ENCODE data around the gene CD200R1L. TPM values are rescaled to one million over a fixed set of nuclear protein-coding genes. Genes with fewer than 3 reads are reported as not detected.
A peak's percentile ranks its signal among the peaks of the same experiment; 100 is the strongest.

The CD200R1L gene
- total RNA-seq, 4 donors from 2014 or later: not detected

GRCh38 chr3:112814266-112814665 is 32.4 kb downstream of the CD200R1L start:
- H3K36me3 ChIP-seq: no peaks in the 10 kb centered on the region
- peak overlapping the region in 2 of 4 donors; percentile 68 for H3K27ac ChIP-seq
- TF ChIP-seq CTCF (IDR thresholded peaks at IDR 0.05) (peak; percentile 9 to 33 (median 30)), POLR2A (IDR thresholded peaks at IDR 0.05) (no peak), EP300 (IDR thresholded peaks at IDR 0.05; ENCODE audit: low read depth) (no peak)
- intact Hi-C loops (cut with DNase I; ENCODE audit: low total_unique reads) (loop anchor here (10.0 kb wide), 1 partner anchor 79 kb away; no protein-coding TSS in a partner anchor), in situ Hi-C loops (cut with MboI; ENCODE audit: low pct_ligation_motif_present in 1 of 4, low pct_unique_long_range_greater_than_20kb in 1 of 4, low sequenced_read_pairs in 3 of 4) (loop anchor here in 3 of 4 donors (10.0 kb wide), 1 partner anchor 169 kb away; the partner anchor contains the start of gene CCDC80 (in 3 of the 3))
- no peaks in the 10 kb centered on the region for H3K9me3 ChIP-seq
- DNase-seq: no peak
- 19 to 41% methylated on average over 2 of the region's 2 CpGs for WGBS, 2 donors (ENCODE audit: low coverage in 1 of 2)
- no peak overlapping the region for H3K4me3 ChIP-seq
- peaks cover 3 to 30% (median 10%) of the 10 kb centered on the region in 4 donors for H3K4me1 ChIP-seq
- no peaks in the 10 kb centered on the region for H3K27me3 ChIP-seq

- in situ Hi-C loops (cut with MboI; ENCODE audit: low pct_ligation_motif_present in 1 of 4, low pct_unique_long_range_greater_than_20kb in 1 of 4, low sequenced_read_pairs in 3 of 4) (loop anchor here in 3 of 4 donors (10.0 kb wide), 1 partner anchor 169 kb away; the partner anchor contains the start of gene CCDC80 (in 3 of the 3)), intact Hi-C loops (cut with DNase I; ENCODE audit: low total_unique reads) (loop anchor here (2.0 to 10.0 kb wide), 2 partner anchors 79 to 171 kb away; no protein-coding TSS in a partner anchor)
- Histone ChIP-seq H3K4me3 (no peak overlapping the region), H3K27ac (peak overlapping the region in 2 of 4 donors; percentile 68), H3K36me3 (no peaks in the 10 kb centered on the region), H3K9me3 (no peaks in the 10 kb centered on the region), H3K4me1 (peaks cover 3 to 30% (median 10%) of the 10 kb centered on the region in 4 donors), H3K27me3 (no peaks in the 10 kb centered on the region)
- TF ChIP-seq POLR2A (IDR thresholded peaks at IDR 0.05) (no peak), CTCF (IDR thresholded peaks at IDR 0.05) (no peak), EP300 (IDR thresholded peaks at IDR 0.05; ENCODE audit: low read depth) (no peak), POLR2AphosphoS5 (IDR thresholded peaks at IDR 0.05) (no peak)
- 18 to 20% methylated on average over 2 of the region's 2 CpGs for WGBS, 2 donors (ENCODE audit: low coverage in 1 of 2)
- no peak for DNase-seq
Measured at GRCh38 chr3:112813723-112814171, 32.9 kb downstream of the CD200R1L start.

GRCh38 chr3:112813016-112813415 is 33.6 kb downstream of the CD200R1L start:
- Histone ChIP-seq H3K36me3 (no peaks in the 10 kb centered on the region), H3K9me3 (no peaks in the 10 kb centered on the region), H3K27ac (peak overlapping the region; percentile 64 to 83 (median 68)), H3K27me3 (no peaks in the 10 kb centered on the region), H3K4me1 (peaks cover 3 to 30% (median 10%) of the 10 kb centered on the region in 4 donors), H3K4me3 (no peak overlapping the region)
- TF ChIP-seq POLR2A (IDR thresholded peaks at IDR 0.05) (no peak), POLR2AphosphoS5 (IDR thresholded peaks at IDR 0.05) (no peak), CTCF (IDR thresholded peaks at IDR 0.05) (no peak), EP300 (IDR thresholded peaks at IDR 0.05; ENCODE audit: low read depth) (no peak)
- in situ Hi-C loops (cut with MboI; ENCODE audit: low pct_ligation_motif_present in 1 of 4, low pct_unique_long_range_greater_than_20kb in 1 of 4, low sequenced_read_pairs in 3 of 4) (loop anchor here in 3 of 4 donors (10.0 kb wide), 1 partner anchor 168 kb away; the partner anchor contains the start of gene CCDC80 (in 3 of the 3)), intact Hi-C loops (cut with DNase I; ENCODE audit: low total_unique reads) (loop anchor here (2.0 to 10.0 kb wide), 2 partner anchors 78 to 170 kb away; no protein-coding TSS in a partner anchor)
- no peak for DNase-seq
- WGBS, 2 donors (ENCODE audit: low coverage in 1 of 2): 63 to 71% methylated on average over 2 of the region's 2 CpGs

- no peaks in the 10 kb centered on the region for H3K9me3 ChIP-seq
- WGBS, 2 donors (ENCODE audit: low coverage in 1 of 2): 46 to 100% methylated on average over 1 to 8 of the region's 8 CpGs
- TF ChIP-seq EP300 (IDR thresholded peaks at IDR 0.05; ENCODE audit: low read depth): no peak
- TF ChIP-seq POLR2A (IDR thresholded peaks at IDR 0.05): no peak
- no peak for TF ChIP-seq POLR2AphosphoS5 (IDR thresholded peaks at IDR 0.05)
- no peak for TF ChIP-seq CTCF (IDR thresholded peaks at IDR 0.05)
- H3K36me3 ChIP-seq: no peaks in the 10 kb centered on the region
- intact Hi-C loops (cut with DNase I; ENCODE audit: low total_unique reads) (loop anchor here (2.0 to 10.0 kb wide), 2 partner anchors 77 to 169 kb away; no protein-coding TSS in a partner anchor), in situ Hi-C loops (cut with MboI; ENCODE audit: low pct_ligation_motif_present in 1 of 4, low pct_unique_long_range_greater_than_20kb in 1 of 4, low sequenced_read_pairs in 3 of 4) (loop anchor here in 3 of 4 donors (10.0 kb wide), 1 partner anchor 167 kb away; the partner anchor contains the start of gene CCDC80 (in 3 of the 3))
- no peak overlapping the region for H3K4me3 ChIP-seq
- peaks cover 3 to 30% (median 10%) of the 10 kb centered on the region in 4 donors for H3K4me1 ChIP-seq
- no peak for DNase-seq
- no peaks in the 10 kb centered on the region for H3K27me3 ChIP-seq
- peak overlapping the region; percentile 64 to 83 (median 68) for H3K27ac ChIP-seq
Measured at GRCh38 chr3:112811917-112812660, 34.6 kb downstream of the CD200R1L start.

Data from transverse colon (tissue), 4 donors.